GM18517 (cell line): Measurements from ENCODE around the gene TDRD9.
"Not testable (repeated sequence)": the region's sequence is repeated elsewhere in the genome, so short reads cannot be mapped to it uniquely, and the experiment has no call there.

Source experiments
- ATAC-seq: cut with Tn5 transposase; IDR thresholded peaks from one replicate; pipeline ENCODE4 v1.9.1; 2021; ENCODE audit warnings: mild to moderate bottlenecking, moderate library complexity; ENCODE audit not compliant: unreplicated experiment

The TDRD9 gene

GRCh38 chr14:103928011-103928890 is at the start of gene TDRD9:
Gene TDRD9, plus strand, starts transcription at chr14:103928456. Its CDS starts 54 bp downstream, at chr14:103928510.
- ATAC-seq, result no peak

GRCh38 chr14:103879118-103879569 is 49.1 kb upstream of the TDRD9 start:
- ATAC-seq, result no peak

- ATAC-seq, result no peak
Observed at GRCh38 chr14:103879570-103880347, 48.5 kb upstream of the TDRD9 start.

GRCh38 chr14:103880348-103881267 is 47.6 kb upstream of the TDRD9 start:
- ATAC-seq, result no peak

GRCh38 chr14:103881268-103882201 is 46.7 kb upstream of the TDRD9 start:
- ATAC-seq, result no peak

- no peak for ATAC-seq
Observed at GRCh38 chr14:103882503-103883262, 45.6 kb upstream of the TDRD9 start.

GRCh38 chr14:103883263-103883523 is 45.1 kb upstream of the TDRD9 start:
- no peak for ATAC-seq

GRCh38 chr14:103884854-103885253 is 43.4 kb upstream of the TDRD9 start:
- ATAC-seq, result no peak

GRCh38 chr14:103885509-103885932 is 42.7 kb upstream of the TDRD9 start:
- no peak for ATAC-seq

- no peak for ATAC-seq
Observed at GRCh38 chr14:103886304-103887169, 41.7 kb upstream of the TDRD9 start.

- no peak for ATAC-seq
Observed at GRCh38 chr14:103887170-103887501, 41.1 kb upstream of the TDRD9 start.

- ATAC-seq, result no peak
Observed at GRCh38 chr14:103887557-103888115, 40.6 kb upstream of the TDRD9 start.

- ATAC-seq, result not testable (repeated sequence)
Observed at GRCh38 chr14:103889002-103889312, 39.3 kb upstream of the TDRD9 start.

- ATAC-seq, result no peak
Observed at GRCh38 chr14:103889313-103890051, 38.8 kb upstream of the TDRD9 start.

GRCh38 chr14:103890052-103890371 is 38.2 kb upstream of the TDRD9 start:
- no peak for ATAC-seq

GRCh38 chr14:103890821-103891666 is 37.2 kb upstream of the TDRD9 start:
- no peak for ATAC-seq
